Sigmoid colon (tissue), 7 donors: Measurements from ENCODE around the gene GRAP. TPM values are rescaled to one million over a fixed set of nuclear protein-coding genes. Genes with fewer than 3 reads are reported as not detected.
"Not testable (repeated sequence)": the region's sequence is repeated elsewhere in the genome, so short reads cannot be mapped to it uniquely, and the experiment has no call there.

ENCODE experiments used
- DNase-seq: peaks from one replicate; pipeline ENCODE4 v3.0.0-alpha.2; 2019
- H3K27ac ChIP-seq, 4 donors: fragments of 200-600 bp; sonication (generic); one replicate each; pipeline ENCODE4 v1.5.1; 2016 to 2019; ENCODE audit warnings: mild to moderate bottlenecking in 1 of 4
- H3K27me3 ChIP-seq, 3 donors: fragments of 200-600 bp; sonication (generic); one replicate each; pipeline ENCODE4 v1.5.1; 2019; ENCODE audit warnings: mild to moderate bottlenecking in 1 of 3
- H3K36me3 ChIP-seq, 4 donors: fragments of 200-600 bp; sonication (generic); one replicate each; pipeline ENCODE4 v1.5.1; 2016 to 2019
- H3K4me1 ChIP-seq, 4 donors: fragments of 200-600 bp; sonication (generic); one replicate each; pipeline ENCODE4 v1.5.1; 2017 to 2019
- H3K4me3 ChIP-seq, 4 donors: fragments of 200-600 bp; sonication (generic); one replicate each; pipeline ENCODE4 v1.5.1; 2017 to 2019; ENCODE audit warnings: mild to moderate bottlenecking in 2 of 4, moderate library complexity in 1 of 4
- H3K9me3 ChIP-seq, 4 donors: fragments of 200-600 bp in 3 of 4; sonication (generic) in 3 of 4; one replicate each; pipeline versions ENCODE4 v1.5.1 to v1.6.1; 2013 to 2019
- POLR2A ChIP-seq, 2 donors: fragments of 450-650 bp; IDR thresholded peaks; one replicate each; pipeline ENCODE4 v1.6.1; 2016; ENCODE audit warnings: antibody characterized with exemption in 2 of 2, mild to moderate bottlenecking in 2 of 2, moderate library complexity in 2 of 2
- POLR2AphosphoS5 ChIP-seq, 4 donors: sonication (generic); formaldehyde crosslinking; IDR thresholded peaks; one replicate each; pipeline ENCODE4 v1.6.1; 2017; ENCODE audit warnings: antibody characterized with exemption in 4 of 4
- WGBS, 2 donors: extraction: QIAGEN DNeasy Blood & Tissue Kit; methylation state at CpG; one replicate each; pipeline ENCODE4 v1.1.7; 2013; 5-methylcytosine and 5-hydroxymethylcytosine counted together
- intact Hi-C: fragments of 100-400 bp; cut with DNase I; formaldehyde crosslinking; loops from one replicate; pipeline ENCODE4 v1.15.1; 2023
- polyA plus RNA-seq, 3 donors: library from polyadenylated mRNA; stranded (reverse); fragments of 200-250 nt; gene quantifications; one replicate each; pipeline ENCODE4 v1.2.3, GENCODE V29; 2013
- total RNA-seq, 4 donors: library from RNA; depleted of rRNA; stranded (reverse); fragments of >200 nt; gene quantifications; one replicate each; pipeline ENCODE4 v1.1.0, GENCODE V29; 2016
- donor health status: healthy with polysubstance abuse.
- donor health status: Bipolar disorder and iron deficiency.
- donor health status: healthy.

The GRAP gene
- total and polyA plus RNA-seq, 7 donors = 1.2 to 18.2 (median 3.3) TPM

GRCh38 chr17:19063326-19063956, 16.7 kb upstream of the GRAP start:
- H3K4me1 ChIP-seq, intact Hi-C loops, H3K36me3 ChIP-seq, H3K9me3 ChIP-seq, H3K27me3 ChIP-seq: not testable (repeated sequence)
- TF ChIP-seq POLR2AphosphoS5 (IDR thresholded peaks at IDR 0.05) = peak in 3 of 4 donors; percentile 42 to 99 (median 97)
- TF ChIP-seq POLR2A (IDR thresholded peaks at IDR 0.05) = peak; percentile 93 to 96
- Histone ChIP-seq H3K27ac (peak overlapping the region in 3 of 4 donors; percentile 47 to 80 (median 55)), H3K4me3 (peak overlapping the region in 1 of 4 donors; percentile 32)
- DNase-seq = peak; percentile 87
- WGBS, 2 donors = 0% methylated on average over 28 to 30 of the region's 44 CpGs

GRCh38 chr17:19062718-19063325, 16.1 kb upstream of the GRAP start:
- H3K9me3 ChIP-seq, H3K36me3 ChIP-seq, H3K4me1 ChIP-seq, H3K27me3 ChIP-seq, H3K4me3 ChIP-seq, intact Hi-C loops, DNase-seq, H3K27ac ChIP-seq: not testable (repeated sequence)
- no CpG with 5 or more reads among the region's 20 CpGs for WGBS, 2 donors

- intact Hi-C loops, H3K36me3 ChIP-seq, H3K4me1 ChIP-seq, H3K4me3 ChIP-seq, H3K27me3 ChIP-seq, H3K9me3 ChIP-seq: not testable (repeated sequence)
- WGBS, 2 donors = 0 to 1% methylated on average over 24 to 25 of the region's 51 CpGs
- DNase-seq = peak; percentile 91
- H3K27ac ChIP-seq = peak overlapping the region in 3 of 4 donors; percentile 50 to 65 (median 56)
- TF ChIP-seq POLR2AphosphoS5 (IDR thresholded peaks at IDR 0.05) = peak in 3 of 4 donors; percentile 28 to 75 (median 61)
Measured at GRCh38 chr17:19062009-19062717, 15.4 kb upstream of the GRAP start.

- H3K4me1 ChIP-seq, H3K27me3 ChIP-seq, DNase-seq, H3K36me3 ChIP-seq, intact Hi-C loops, H3K27ac ChIP-seq, H3K9me3 ChIP-seq, H3K4me3 ChIP-seq: not testable (repeated sequence)
- WGBS, 2 donors = no CpG with 5 or more reads among the region's 12 CpGs
Measured at GRCh38 chr17:19055447-19055846, 8.7 kb upstream of the GRAP start.

- WGBS, 2 donors = 73 to 83% methylated on average over 4 of the region's 7 CpGs
- intact Hi-C loops, DNase-seq: not testable (repeated sequence)
Measured at GRCh38 chr17:19048826-19049225, 2.1 kb upstream of the GRAP start.

GRCh38 chr17:19047510-19047909, 753 bp upstream of the GRAP start:
- 94 to 97% methylated on average over 5 of the region's 7 CpGs for WGBS, 2 donors
- H3K36me3 ChIP-seq, H3K9me3 ChIP-seq, H3K27me3 ChIP-seq, H3K4me3 ChIP-seq, DNase-seq, H3K27ac ChIP-seq, intact Hi-C loops, H3K4me1 ChIP-seq: not testable (repeated sequence)

More at GRCh38 chr17:19048826-19049225, 2.1 kb upstream of the GRAP start:
- H3K4me1 ChIP-seq, H3K9me3 ChIP-seq, H3K27ac ChIP-seq, H3K27me3 ChIP-seq, H3K4me3 ChIP-seq, H3K36me3 ChIP-seq: not testable (repeated sequence)

- intact Hi-C loops, H3K27me3 ChIP-seq, DNase-seq, H3K36me3 ChIP-seq, H3K27ac ChIP-seq, H3K9me3 ChIP-seq, H3K4me1 ChIP-seq, H3K4me3 ChIP-seq: not testable (repeated sequence)
- no CpG with 5 or more reads among the region's 9 CpGs for WGBS, 2 donors
Measured at GRCh38 chr17:19044643-19045042, 2.1 kb downstream of the GRAP start.

- not testable (repeated sequence) for DNase-seq
Measured at GRCh38 chr17:19043032-19043431, 3.7 kb downstream of the GRAP start.

GRCh38 chr17:19042369-19042768, 4.4 kb downstream of the GRAP start:
- DNase-seq, intact Hi-C loops: not testable (repeated sequence)
- no CpG with 5 or more reads among the region's 14 CpGs for WGBS, 2 donors

More at GRCh38 chr17:19043032-19043431, 3.7 kb downstream of the GRAP start:
- H3K4me1 ChIP-seq, H3K27ac ChIP-seq, H3K4me3 ChIP-seq, intact Hi-C loops, H3K36me3 ChIP-seq, H3K9me3 ChIP-seq, H3K27me3 ChIP-seq: not testable (repeated sequence)
- no CpG with 5 or more reads among the region's 8 CpGs for WGBS, 2 donors

GRCh38 chr17:19041871-19042270, 4.9 kb downstream of the GRAP start:
- H3K36me3 ChIP-seq, H3K27me3 ChIP-seq, H3K9me3 ChIP-seq, intact Hi-C loops, H3K4me3 ChIP-seq, H3K27ac ChIP-seq, H3K4me1 ChIP-seq, DNase-seq: not testable (repeated sequence)
- 81 to 90% methylated on average over 3 of the region's 10 CpGs for WGBS, 2 donors

More at GRCh38 chr17:19042369-19042768, 4.4 kb downstream of the GRAP start:
- not testable (repeated sequence) for H3K36me3 ChIP-seq, H3K4me1 ChIP-seq, H3K27me3 ChIP-seq, H3K4me3 ChIP-seq, H3K9me3 ChIP-seq, H3K27ac ChIP-seq

- intact Hi-C loops, H3K36me3 ChIP-seq, H3K4me1 ChIP-seq, H3K9me3 ChIP-seq, H3K27ac ChIP-seq, H3K4me3 ChIP-seq, H3K27me3 ChIP-seq, DNase-seq: not testable (repeated sequence)
- no CpG with 5 or more reads among the region's 9 CpGs for WGBS, 2 donors
Measured at GRCh38 chr17:19040350-19040749, 6.4 kb downstream of the GRAP start.

- intact Hi-C loops, H3K27ac ChIP-seq, H3K4me1 ChIP-seq, DNase-seq, H3K36me3 ChIP-seq, H3K27me3 ChIP-seq, H3K9me3 ChIP-seq, H3K4me3 ChIP-seq: not testable (repeated sequence)
- WGBS, 2 donors = no CpG with 5 or more reads among the region's 12 CpGs
Measured at GRCh38 chr17:19038730-19039129, 8.0 kb downstream of the GRAP start.
